BLaER1 treated with 17β-estradiol and CSF1 and Interleukin-3, amounts not matched to agents 10 nM and 100 nM (cell line): Measurements from ENCODE around the gene IFITM1.
"Not testable (repeated sequence)": the region's sequence is repeated elsewhere in the genome, so short reads cannot be mapped to it uniquely, and the experiment has no call there.

ENCODE experiments used
- H3K27ac ChIP-seq, 11 experiments: shearing (Covaris generic); formaldehyde crosslinking; 2 replicates each; pipeline ENCODE4 v1.8.1; 2022
- H3K27me3 ChIP-seq, 11 experiments: shearing (Covaris generic); formaldehyde crosslinking; 2 replicates each; pipeline ENCODE4 v1.8.1; 2022
- H3K36me3 ChIP-seq, 11 experiments: shearing (Covaris generic); formaldehyde crosslinking; 2 replicates each; pipeline ENCODE4 v1.8.1; 2022
- H3K4me1 ChIP-seq, 10 experiments: shearing (Covaris generic); formaldehyde crosslinking; 2 replicates each; pipeline ENCODE4 v1.8.1; 2022
- H3K4me2 ChIP-seq, 11 experiments: shearing (Covaris generic); formaldehyde crosslinking; 2 replicates each; pipeline ENCODE4 v1.8.1; 2022
- H3K4me3 ChIP-seq, 10 experiments: shearing (Covaris generic); formaldehyde crosslinking; 2 replicates each; pipeline ENCODE4 v1.8.1; 2022
- H3K9ac ChIP-seq, 11 experiments: shearing (Covaris generic); formaldehyde crosslinking; 2 replicates each; pipeline ENCODE4 v1.8.1; 2022
- H3K9me3 ChIP-seq, 11 experiments: shearing (Covaris generic); formaldehyde crosslinking; replicated peaks in 1 of 11; 2 replicates each; pipeline ENCODE4 v1.8.1; 2022
- H4K20me1 ChIP-seq, 11 experiments: shearing (Covaris generic); formaldehyde crosslinking; 2 replicates each; pipeline ENCODE4 v1.8.1; 2022
- Cebpa-rat ChIP-seq, 11 experiments: shearing (Covaris generic); IDR thresholded peaks; 2 replicates each; pipeline ENCODE4 v1.8.1; 2022

Gene IFITM1

DNA sequence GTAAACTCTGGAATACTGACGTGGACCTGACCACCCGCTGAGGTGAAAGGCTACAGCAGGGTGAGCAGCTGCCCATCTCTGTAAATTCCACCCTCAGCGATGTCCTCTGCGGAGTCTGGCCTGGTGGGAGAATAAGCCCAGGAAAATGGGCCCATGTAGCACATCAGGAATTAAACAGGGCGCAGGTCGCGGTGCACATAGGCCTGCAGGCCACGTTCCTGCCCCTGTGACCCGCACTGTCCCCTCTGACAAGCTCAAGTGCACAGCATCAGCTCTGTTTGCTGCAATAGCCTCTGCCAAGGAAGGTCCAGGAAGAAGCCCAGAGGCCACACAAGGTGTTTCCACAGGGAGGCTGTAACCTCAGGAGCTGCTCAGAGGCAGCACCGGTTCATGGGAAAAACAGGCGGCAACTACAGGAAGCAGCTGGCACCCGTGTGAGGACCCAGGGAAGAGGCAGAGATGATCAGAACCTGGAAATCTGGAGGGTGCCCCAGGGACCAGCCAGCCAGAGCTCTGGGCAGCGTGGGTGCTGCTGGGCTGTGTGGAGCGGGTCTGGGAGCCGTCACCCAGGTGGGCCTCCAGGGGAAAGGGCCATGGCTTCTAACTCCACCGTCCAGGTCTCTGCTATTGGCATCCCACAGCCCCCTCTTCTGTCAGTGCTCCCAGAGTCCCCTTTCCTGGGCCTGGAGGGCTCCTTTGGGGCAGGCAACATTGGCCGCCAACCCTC lies 7.0 kb upstream of the IFITM1 start:
- Histone ChIP-seq H4K20me1 (no peaks in the 10 kb centered on the region; a peak in 1 of 22 replicates), H3K4me3 (peak overlapping the region in 2 of 10 experiments; percentile 77 to 86; a peak in 1 of 20 replicates), H3K27ac (peak overlapping the region; percentile 73 to 88 (median 84); a peak in 21 of 22 replicates), H3K9me3 (no peaks in the 10 kb centered on the region; a peak in 1 of 22 replicates), H3K4me2 (peak overlapping the region; percentile 68 to 97 (median 95)), H3K9ac (peak overlapping the region; percentile 80 to 94 (median 84); a peak in 18 of 22 replicates), H3K4me1 (peaks cover 57 to 76% (median 72%) of the 10 kb centered on the region in 10 experiments), H3K36me3 (peaks cover 0 to 10% (median 0%) of the 10 kb centered on the region in 11 experiments; a peak in 2 of 22 replicates), H3K27me3 (no peaks in the 10 kb centered on the region)
- TF ChIP-seq Cebpa-rat (IDR thresholded peaks at IDR 0.05): no peak

DNA sequence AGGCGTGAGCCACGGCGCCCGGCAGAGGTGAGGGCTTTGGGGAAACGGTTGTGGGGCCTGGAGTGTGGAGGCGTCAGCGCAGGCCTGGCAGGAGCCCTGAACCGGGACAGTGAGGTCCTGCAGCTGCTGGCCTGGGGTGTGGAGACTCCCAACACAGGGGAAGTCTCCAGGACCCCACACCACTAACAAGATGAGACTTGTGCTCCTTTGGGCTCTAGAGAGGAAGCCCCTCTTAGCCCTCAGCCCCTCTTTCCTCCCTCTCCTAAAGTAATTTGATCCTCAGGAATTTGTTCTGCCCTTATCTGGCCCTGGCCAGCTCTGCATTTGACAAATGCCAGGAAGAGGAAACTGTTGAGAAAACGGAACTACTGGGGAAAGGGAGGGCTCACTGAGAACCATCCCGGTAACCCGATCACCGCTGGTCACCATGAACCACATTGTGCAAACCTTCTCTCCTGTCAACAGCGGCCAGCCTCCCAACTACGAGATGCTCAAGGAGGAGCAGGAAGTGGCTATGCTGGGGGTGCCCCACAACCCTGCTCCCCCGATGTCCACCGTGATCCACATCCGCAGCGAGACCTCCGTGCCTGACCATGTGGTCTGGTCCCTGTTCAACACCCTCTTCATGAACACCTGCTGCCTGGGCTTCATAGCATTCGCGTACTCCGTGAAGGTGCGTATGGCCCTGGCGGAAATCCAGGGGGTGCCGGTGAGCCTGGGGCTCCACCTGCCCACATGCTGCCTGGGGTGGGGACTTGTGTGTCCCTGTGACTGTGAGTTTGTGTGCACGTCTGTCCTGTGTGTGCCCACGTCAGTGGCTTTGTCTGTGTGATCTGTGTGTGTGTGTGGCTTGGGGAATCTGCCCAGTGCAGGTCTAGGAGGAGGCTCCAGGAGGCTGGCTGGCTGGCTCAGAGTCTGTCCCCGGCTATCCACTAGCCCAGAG lies 5.8 kb upstream of the IFITM1 start, which contains the start of gene IFITM2:
Gene IFITM2 (plus strand): TSS at position 51 of the 943 bp plus-strand sequence. CDS start 377 bp downstream, at position 428.
- H3K4me3 ChIP-seq: peak within 1 kb of the TSS; percentile 72 to 86 (median 82)
- peak within 1 kb of the TSS; percentile 88 to 97 (median 95) for H3K4me2 ChIP-seq
- peak in 2 of 11 experiments; percentile 19 to 20; a peak in 1 of 22 replicates for TF ChIP-seq Cebpa-rat (IDR thresholded peaks at IDR 0.05)
- H3K27me3 ChIP-seq, H4K20me1 ChIP-seq, H3K9me3 ChIP-seq: not testable (repeated sequence)
- H3K9ac ChIP-seq: peak within 1 kb of the TSS; percentile 80 to 94 (median 84)
- peaks cover 0 to 10% (median 0%) of the 10 kb centered on the region in 11 experiments; a peak in 2 of 22 replicates for H3K36me3 ChIP-seq
- peaks cover 63 to 81% (median 77%) of the 10 kb centered on the region in 10 experiments for H3K4me1 ChIP-seq
- H3K27ac ChIP-seq: peak within 1 kb of the TSS; percentile 73 to 88 (median 84)

DNA sequence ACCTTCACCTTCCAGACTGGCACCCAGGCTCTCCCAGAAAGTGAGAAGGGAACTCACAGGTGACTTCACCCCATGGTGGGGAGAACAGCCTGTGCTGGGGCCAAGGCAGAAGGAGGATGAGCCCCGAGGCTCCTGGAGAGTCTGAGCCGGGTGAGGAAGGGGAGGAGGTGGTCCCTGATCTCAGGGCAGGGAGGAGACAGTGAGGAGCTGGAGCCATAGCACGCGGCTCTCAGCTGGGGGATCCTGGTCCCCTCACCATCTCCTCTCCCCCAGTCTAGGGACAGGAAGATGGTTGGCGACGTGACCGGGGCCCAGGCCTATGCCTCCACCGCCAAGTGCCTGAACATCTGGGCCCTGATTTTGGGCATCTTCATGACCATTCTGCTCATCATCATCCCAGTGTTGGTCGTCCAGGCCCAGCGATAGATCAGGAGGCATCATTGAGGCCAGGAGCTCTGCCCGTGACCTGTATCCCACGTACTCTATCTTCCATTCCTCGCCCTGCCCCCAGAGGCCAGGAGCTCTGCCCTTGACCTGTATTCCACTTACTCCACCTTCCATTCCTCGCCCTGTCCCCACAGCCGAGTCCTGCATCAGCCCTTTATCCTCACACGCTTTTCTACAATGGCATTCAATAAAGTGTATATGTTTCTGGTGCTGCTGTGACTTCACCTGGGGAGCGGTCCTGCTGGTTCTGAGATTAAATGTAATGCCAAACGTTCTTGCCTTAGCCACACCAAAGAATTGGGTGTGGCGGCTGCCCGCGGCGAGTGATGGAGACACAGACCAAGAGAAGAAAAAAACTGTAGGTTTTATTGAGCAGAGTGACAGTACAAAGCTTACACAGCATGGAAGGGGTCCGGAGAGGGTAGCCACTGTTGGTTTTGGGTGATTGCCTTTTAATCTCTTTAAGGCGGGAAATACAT lies 4.8 kb upstream of the IFITM1 start:
- not testable (repeated sequence) for H4K20me1 ChIP-seq, H3K9me3 ChIP-seq, H3K27me3 ChIP-seq
- Histone ChIP-seq H3K9ac (peak overlapping the region; percentile 80 to 94 (median 84)), H3K27ac (peak overlapping the region; percentile 73 to 88 (median 84)), H3K4me3 (peak overlapping the region; percentile 72 to 86 (median 82)), H3K4me2 (peak overlapping the region; percentile 88 to 97 (median 95)), H3K36me3 (peaks cover 0 to 10% (median 0%) of the 10 kb centered on the region in 11 experiments; a peak in 2 of 22 replicates), H3K4me1 (peaks cover 63 to 81% (median 77%) of the 10 kb centered on the region in 10 experiments)

DNA sequence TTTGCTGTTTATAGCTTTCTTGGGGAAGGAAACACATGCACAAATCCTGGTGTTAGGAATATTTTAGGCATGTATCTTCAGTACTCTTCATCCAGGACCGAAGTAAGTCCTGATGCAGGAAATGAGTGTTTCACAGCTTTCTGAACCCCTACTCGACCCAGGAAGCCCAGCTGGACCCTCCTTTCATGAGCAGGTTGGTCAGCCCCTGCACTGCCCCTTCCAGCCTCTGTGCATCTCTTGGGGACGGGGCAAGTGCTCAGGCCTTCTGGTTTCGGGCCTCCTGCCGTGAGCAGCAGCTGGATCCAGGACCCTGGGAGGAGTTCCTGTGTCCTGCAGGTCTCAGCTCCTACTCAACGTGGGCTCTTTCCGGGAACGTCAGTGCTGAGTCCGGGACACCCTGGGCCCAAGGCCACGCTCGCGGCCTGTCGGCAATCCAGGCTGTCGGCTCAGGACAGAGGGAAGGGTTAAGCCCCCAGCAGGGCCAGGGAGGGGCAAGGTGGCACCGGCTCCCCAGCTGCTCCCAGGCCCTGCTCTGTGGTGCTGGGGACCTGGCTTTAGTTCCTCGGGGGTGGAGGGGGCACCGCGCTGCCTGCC lies 3.8 kb upstream of the IFITM1 start:
- H3K9me3 ChIP-seq, H4K20me1 ChIP-seq, H3K27me3 ChIP-seq: not testable (repeated sequence)
- Histone ChIP-seq H3K4me3 (peak overlapping the region; percentile 72 to 86 (median 82)), H3K9ac (peak overlapping the region; percentile 80 to 94 (median 84)), H3K4me2 (peak overlapping the region; percentile 88 to 97 (median 95)), H3K36me3 (peaks cover 0 to 10% (median 0%) of the 10 kb centered on the region in 11 experiments; a peak in 2 of 22 replicates), H3K27ac (peak overlapping the region; percentile 73 to 88 (median 84); a peak in 21 of 22 replicates), H3K4me1 (peaks cover 63 to 81% (median 76%) of the 10 kb centered on the region in 10 experiments)

DNA sequence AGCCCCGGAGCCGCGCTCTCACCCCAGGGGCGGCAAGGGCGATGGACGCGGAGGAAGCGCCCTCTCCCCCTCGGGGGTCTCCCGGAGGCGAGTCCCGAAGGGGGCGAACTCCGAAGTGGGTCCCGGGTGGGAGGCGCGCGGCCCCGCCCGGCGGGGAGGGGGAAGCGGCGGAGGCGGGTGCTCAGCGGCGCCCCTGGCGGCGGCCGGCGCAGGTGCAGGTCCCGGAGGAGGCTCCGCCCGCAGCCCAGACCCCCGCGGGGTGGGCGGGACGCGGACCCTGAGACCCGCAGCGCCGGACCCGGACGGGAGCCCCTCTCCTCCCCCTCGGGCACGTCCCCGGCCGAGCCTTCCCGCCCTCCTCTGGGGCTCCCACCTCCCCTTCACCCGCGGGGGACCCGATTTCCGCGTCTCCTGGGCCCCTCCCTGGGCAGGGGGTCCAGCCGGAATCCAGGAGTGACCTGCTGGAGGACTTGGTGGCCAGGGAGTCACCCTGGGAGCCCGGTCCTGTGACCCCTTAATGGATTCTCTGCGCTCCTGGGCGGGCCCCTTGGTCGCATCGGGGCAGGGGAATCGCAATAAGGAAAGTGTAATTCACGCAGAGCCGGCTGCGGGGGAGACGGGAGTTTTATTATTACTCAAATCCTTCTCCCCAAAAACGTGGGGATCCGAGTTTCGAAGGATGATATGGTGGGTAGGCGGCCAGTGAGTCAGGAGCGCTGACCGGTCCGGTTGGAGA lies 2.7 kb upstream of the IFITM1 start:
- H3K27ac ChIP-seq: peak overlapping the region in 6 of 11 experiments; percentile 1 to 89 (median 82); a peak in 8 of 22 replicates
- H3K9ac ChIP-seq: peak overlapping the region in 6 of 11 experiments; percentile 48 to 83 (median 70); a peak in 8 of 22 replicates
- peaks cover 63 to 81% (median 76%) of the 10 kb centered on the region in 10 experiments for H3K4me1 ChIP-seq
- not testable (repeated sequence) for H3K27me3 ChIP-seq, H4K20me1 ChIP-seq, H3K9me3 ChIP-seq
- H3K4me2 ChIP-seq: peak overlapping the region; percentile 75 to 97 (median 92); a peak in 18 of 22 replicates
- peak overlapping the region in 3 of 10 experiments; percentile 32 to 51 (median 40); a peak in 6 of 20 replicates for H3K4me3 ChIP-seq
- peaks cover 0 to 17% (median 6%) of the 10 kb centered on the region in 11 experiments; a peak in 11 of 22 replicates for H3K36me3 ChIP-seq

DNA sequence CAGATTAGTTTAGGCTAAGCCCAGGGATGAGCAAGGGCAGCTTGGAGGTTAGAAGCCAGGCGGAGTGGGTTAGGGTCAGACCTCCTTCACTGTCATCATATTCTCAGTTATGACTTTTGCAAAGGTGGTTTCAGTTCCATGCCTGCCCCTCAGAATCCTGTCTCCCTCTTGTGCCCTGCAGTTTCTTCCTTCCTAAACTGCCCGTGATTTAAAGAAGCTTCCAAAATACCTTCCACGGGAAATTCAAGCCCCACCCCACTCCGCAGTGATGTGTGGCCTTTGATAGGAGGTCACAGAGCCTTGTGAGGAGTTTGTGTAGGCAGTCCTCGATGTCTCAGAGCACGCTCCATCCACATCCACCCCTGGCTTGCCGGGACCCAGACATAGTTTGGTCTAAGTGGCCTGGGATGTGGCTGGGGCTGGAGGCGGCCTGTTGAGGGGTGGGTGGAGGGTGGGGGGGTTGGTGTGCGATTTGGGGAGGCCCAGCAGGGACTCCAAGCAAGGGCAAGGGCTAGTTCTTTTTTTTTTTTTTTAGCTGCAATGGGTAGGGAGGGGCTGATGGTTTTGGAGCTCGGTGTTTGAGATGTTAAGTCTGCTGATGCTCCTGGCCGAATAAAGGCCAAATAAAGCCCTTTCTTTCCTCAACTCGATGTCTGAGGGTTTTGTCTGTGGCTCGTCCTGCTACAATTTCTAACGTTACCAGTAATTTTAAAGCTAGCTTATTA lies 1.6 kb upstream of the IFITM1 start:
- TF ChIP-seq Cebpa-rat (IDR thresholded peaks at IDR 0.05): no peak
- Histone ChIP-seq H3K36me3 (peaks cover 0 to 22% (median 10%) of the 10 kb centered on the region in 11 experiments; a peak in 11 of 22 replicates), H3K27me3 (no peaks in the 10 kb centered on the region), H3K9ac (peak overlapping the region in 10 of 11 experiments; percentile 14 to 83 (median 66); a peak in 14 of 22 replicates), H3K4me2 (peak overlapping the region; percentile 75 to 97 (median 92)), H4K20me1 (no peaks in the 10 kb centered on the region), H3K4me3 (peak overlapping the region in 4 of 10 experiments; percentile 0 to 40 (median 22); a peak in 4 of 20 replicates), H3K9me3 (no peaks in the 10 kb centered on the region), H3K27ac (peak overlapping the region in 10 of 11 experiments; percentile 1 to 89 (median 86); a peak in 15 of 22 replicates), H3K4me1 (peaks cover 63 to 81% (median 73%) of the 10 kb centered on the region in 10 experiments)
